K562 (cell line): Measurements from ENCODE around the gene MRPS10. TPM values are rescaled to one million over a fixed set of nuclear protein-coding genes. Genes with fewer than 3 reads are reported as not detected.

Source experiments
- CREB5 ChIP-seq: fragments of 250-450 bp; sonication (Bioruptor Pico); IDR thresholded peaks from 2 replicates; pipeline ENCODE4 v1.5.0; 2020; ENCODE audit warnings: mild to moderate bottlenecking
- FOSL1 ChIP-seq: fragments of 200-800 bp; sonication (Bioruptor generic); conservative IDR thresholded peaks from 2 replicates; pipeline ENCODE4 v1.6.1; 2016; ENCODE audit warnings: missing genetic modification characterization, missing compliant biosample characterization
- HNRNPL ChIP-seq: fragments of 200-400 bp; formaldehyde crosslinking; IDR thresholded peaks from 2 replicates; pipeline ENCODE4 v1.6.1; 2017; ENCODE audit warnings: low read depth, mild to moderate bottlenecking, low read length
- IFI16 ChIP-seq: fragments of 250-450 bp; sonication (Bioruptor Pico); IDR thresholded peaks from 2 replicates; pipeline ENCODE4 v2.1.2; 2022; ENCODE audit warnings: mild to moderate bottlenecking, inconsistent platforms
- NELFE ChIP-seq: IDR thresholded peaks from 2 replicates; pipeline ENCODE4 v1.6.1; 2011; ENCODE audit warnings: mild to moderate bottlenecking; ENCODE audit not compliant: insufficient read depth, insufficient read length
- NFIX ChIP-seq: fragments of 250-450 bp; sonication (Bioruptor Pico); IDR thresholded peaks from 2 replicates; pipeline ENCODE4 v1.4.0; 2020; ENCODE audit warnings: low read depth, mild to moderate bottlenecking, moderate library complexity
- NR1H2 ChIP-seq: sonication (generic); formaldehyde crosslinking; IDR thresholded peaks from 2 replicates; pipeline ENCODE4 v1.4.0; 2020; ENCODE audit warnings: mild to moderate bottlenecking, missing genetic modification reagents
- NR4A1 ChIP-seq, 2 experiments: fragments of 250-450 bp in 1 of 2; fragments of 450-650 bp in 1 of 2; sonication (Bioruptor Pico) in 1 of 2; IDR thresholded peaks; 2 replicates each; pipeline versions ENCODE4 v1.4.0 to v1.6.1; 2016 to 2020; ENCODE audit warnings: mild to moderate bottlenecking in 2 of 2, missing compliant biosample characterization in 1 of 2, missing genetic modification characterization in 1 of 2, moderate library complexity in 1 of 2
- PATZ1 ChIP-seq: fragments of 250-450 bp; sonication (Bioruptor Pico); IDR thresholded peaks from 2 replicates; pipeline ENCODE4 v1.5.0; 2020; ENCODE audit warnings: mild to moderate bottlenecking, borderline replicate concordance
- SIN3B ChIP-seq: fragments of 450-650 bp; IDR thresholded peaks from 2 replicates; pipeline ENCODE4 v1.6.1; 2017; ENCODE audit warnings: low read depth, mild to moderate bottlenecking, moderate library complexity
- SREBF2 ChIP-seq: sonication (generic); formaldehyde crosslinking; IDR thresholded peaks from 2 replicates; pipeline ENCODE4 v1.4.0; 2020; ENCODE audit warnings: mild to moderate bottlenecking, missing genetic modification reagents
- TCF3 ChIP-seq: sonication (generic); formaldehyde crosslinking; IDR thresholded peaks from 2 replicates; pipeline ENCODE4 v1.4.0; 2020; ENCODE audit warnings: mild to moderate bottlenecking, missing genetic modification reagents
- TOE1 ChIP-seq, 2 experiments: fragments of 450-650 bp in 1 of 2; sonication (generic) in 1 of 2; formaldehyde crosslinking in 1 of 2; IDR thresholded peaks; 2 replicates each; pipeline versions ENCODE4 v1.7.1 to v1.8.0; 2016 to 2022; ENCODE audit warnings: borderline replicate concordance in 2 of 2, mild to moderate bottlenecking in 2 of 2, antibody characterized with exemption in 1 of 2, inconsistent platforms in 1 of 2, low read depth in 1 of 2, missing genetic modification reagents in 1 of 2, moderate library complexity in 1 of 2
- ZNF165 ChIP-seq: fragments of 250-450 bp; sonication (Bioruptor Pico); IDR thresholded peaks from 2 replicates; pipeline ENCODE4 v1.4.0; 2020; ENCODE audit warnings: borderline replicate concordance
- ZNF217 ChIP-seq: sonication (generic); formaldehyde crosslinking; IDR thresholded peaks from 2 replicates; pipeline ENCODE4 v1.8.0; 2022; ENCODE audit warnings: mild to moderate bottlenecking, missing genetic modification reagents
- ZNF639 ChIP-seq, 2 experiments: fragments of 200-800 bp in 1 of 2; sonication (Bioruptor generic) in 1 of 2; sonication (generic) in 1 of 2; formaldehyde crosslinking in 1 of 2; IDR thresholded peaks in 1 of 2; conservative IDR thresholded peaks in 1 of 2; 2 replicates each; pipeline versions ENCODE4 v1.5.0 to v1.6.1; 2016 to 2020; ENCODE audit warnings: missing compliant biosample characterization in 1 of 2, missing genetic modification characterization in 1 of 2, missing genetic modification reagents in 1 of 2
- polyA plus RNA-seq, 8 experiments: library from polyadenylated mRNA; depleted of rRNA in 4 of 8; stranded (reverse) in 5 of 8; unstranded in 3 of 8; fragments of >200 nt; fragmentation: Nextera tagmentation in 2 of 8; fragmentation: Illumina TruSeq in 1 of 8; extraction: Ambion mirVana in 2 of 8; extraction: Trizol in 1 of 8; gene quantifications; 2 replicates each; pipeline versions ENCODE4 v1.2.1 to v1.2.3, GENCODE V29; 2011 to 2014; ENCODE audit warnings: inconsistent platforms in 1 of 8, missing spikeins in 1 of 8
- total RNA-seq, 7 experiments: library from RNA; depleted of rRNA in 6 of 7; stranded (reverse); fragments of >200 nt in 6 of 7; fragmentation: Illumina TruSeq in 2 of 7; extraction: Trizol in 2 of 7; gene quantifications; 2 replicates each; pipeline versions ENCODE4 v1.2.1 to v1.2.3, GENCODE V29; 2011 to 2021; ENCODE audit warnings: low replicate concordance in 1 of 7
- TF ChIP-seq, protein P1 (sequence below): fragments of 450-650 bp; IDR thresholded peaks from 2 replicates; pipeline ENCODE4 v1.6.1; 2016; ENCODE audit warnings: missing biosample characterization, missing genetic modification characterization
- TF ChIP-seq, protein P2 (sequence below): sonication (generic); formaldehyde crosslinking; IDR thresholded peaks from 2 replicates; pipeline ENCODE4 v1.8.0; 2022; ENCODE audit warnings: missing genetic modification reagents, mild to moderate bottlenecking, borderline replicate concordance

The MRPS10 gene
- total and polyA plus RNA-seq, 9 of the 15 experiments (the other 6 are each of a cell fraction or from before 2014, with no cell fraction given): 48.6 to 166 (median 93.7) TPM

- no peak for TF ChIP-seq NFIX (CRISPR knock-in tag)
- no peak for TF ChIP-seq IFI16 (CRISPR knock-in tag)
- TF ChIP-seq ZNF217 (CRISPR knock-in tag): no peak
- TF ChIP-seq SIN3B: no peak
- no peak for TF ChIP-seq ZNF639 (CRISPR knock-in tag; conservative IDR thresholded peaks at IDR 0.05 in 1 of 2, IDR thresholded peaks at IDR 0.05 in 1 of 2)
- no peak for TF ChIP-seq NELFE
- no peak for TF ChIP-seq HNRNPL
- no peak for TF ChIP-seq PATZ1 (CRISPR knock-in tag)
- TF ChIP-seq, protein P1, sequence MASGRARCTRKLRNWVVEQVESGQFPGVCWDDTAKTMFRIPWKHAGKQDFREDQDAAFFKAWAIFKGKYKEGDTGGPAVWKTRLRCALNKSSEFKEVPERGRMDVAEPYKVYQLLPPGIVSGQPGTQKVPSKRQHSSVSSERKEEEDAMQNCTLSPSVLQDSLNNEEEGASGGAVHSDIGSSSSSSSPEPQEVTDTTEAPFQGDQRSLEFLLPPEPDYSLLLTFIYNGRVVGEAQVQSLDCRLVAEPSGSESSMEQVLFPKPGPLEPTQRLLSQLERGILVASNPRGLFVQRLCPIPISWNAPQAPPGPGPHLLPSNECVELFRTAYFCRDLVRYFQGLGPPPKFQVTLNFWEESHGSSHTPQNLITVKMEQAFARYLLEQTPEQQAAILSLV (tag): no peak
- TF ChIP-seq ZNF165 (CRISPR knock-in tag): no peak
- TF ChIP-seq, protein P2, sequence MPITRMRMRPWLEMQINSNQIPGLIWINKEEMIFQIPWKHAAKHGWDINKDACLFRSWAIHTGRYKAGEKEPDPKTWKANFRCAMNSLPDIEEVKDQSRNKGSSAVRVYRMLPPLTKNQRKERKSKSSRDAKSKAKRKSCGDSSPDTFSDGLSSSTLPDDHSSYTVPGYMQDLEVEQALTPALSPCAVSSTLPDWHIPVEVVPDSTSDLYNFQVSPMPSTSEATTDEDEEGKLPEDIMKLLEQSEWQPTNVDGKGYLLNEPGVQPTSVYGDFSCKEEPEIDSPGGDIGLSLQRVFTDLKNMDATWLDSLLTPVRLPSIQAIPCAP (CRISPR knock-in tag): no peak
- no peak for TF ChIP-seq SREBF2
- no peak for TF ChIP-seq NR1H2 (CRISPR knock-in tag)
- no peak for TF ChIP-seq CREB5
- peak; percentile 18; the same call in 1 of the 2 replicates for TF ChIP-seq TCF3 (CRISPR knock-in tag)
- TF ChIP-seq TOE1 (IDR thresholded peaks at IDR 0.05; ENCODE audit: borderline replicate concordance): no peak
- TF ChIP-seq TOE1 (CRISPR knock-in tag; IDR thresholded peaks at IDR 0.05; ENCODE audit: borderline replicate concordance, low read depth): no peak
- no peak for TF ChIP-seq NR4A1 (CRISPR knock-in tag; IDR thresholded peaks at IDR 0.05)
- no peak for TF ChIP-seq NR4A1 (tag; IDR thresholded peaks at IDR 0.05)
- TF ChIP-seq FOSL1 (tag): peak; percentile 54
Observed at GRCh38 chr6:42190554-42191183, 27.0 kb downstream of the MRPS10 start (continued).
